ENCODE data around the gene DDX41.

DDX41 gene

DNA sequence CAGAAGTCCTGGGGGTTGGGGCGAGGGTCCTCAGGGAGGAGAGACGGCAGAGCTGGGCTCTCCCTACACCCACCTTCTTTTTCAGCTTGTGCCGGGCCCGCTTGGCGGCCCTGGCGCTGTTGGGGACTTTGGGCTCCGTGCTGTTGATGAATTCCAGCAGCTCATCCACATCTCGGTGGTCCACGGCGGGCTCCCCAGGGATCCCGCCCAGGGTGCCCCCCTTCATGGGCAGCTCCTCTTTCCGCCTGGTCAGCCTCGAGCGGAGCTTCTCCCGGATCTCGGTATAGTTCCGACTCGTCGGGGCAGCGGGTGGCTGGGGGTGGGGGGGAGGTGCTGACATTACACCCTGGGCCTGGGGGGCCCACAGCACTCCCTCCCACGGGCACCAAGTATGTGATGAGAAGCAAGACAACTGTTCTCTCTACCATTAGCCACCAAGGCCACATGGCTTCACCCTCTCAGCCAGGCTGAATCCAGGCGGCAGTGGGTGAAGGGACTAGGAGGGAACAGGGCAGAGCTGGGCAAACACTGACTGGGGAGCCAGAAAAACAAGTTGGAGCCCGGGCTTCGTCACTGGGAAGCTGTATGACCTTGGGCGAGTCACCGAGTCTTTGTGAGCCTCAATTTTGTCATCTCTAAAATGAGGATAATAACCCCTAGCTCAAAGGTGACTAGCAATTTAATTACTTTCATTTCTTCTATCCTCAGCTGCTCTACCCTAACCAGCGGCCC, 14.6 kb upstream of the DDX41 start:
- Histone ChIP-seq H3K4me3 (ENCODE audit: low read depth in 1 of 2, low read length in 2 of 2) (no peak overlapping the region), H3K36me3 (ENCODE audit: insufficient read depth, low read length) (peaks cover 87% of the 10 kb centered on the region), H4K20me1 (ENCODE audit: insufficient read depth, low read length) (peaks cover 20% of the 10 kb centered on the region), H3K4me2 (ENCODE audit: insufficient read depth, low read length) (no peak overlapping the region), H3K9me3 (ENCODE audit: insufficient read depth, low read length, severe bottlenecking) (no peaks in the 10 kb centered on the region), H2AFZ (ENCODE audit: low read depth, low read length) (no peak overlapping the region), H3K27me3 (ENCODE audit: insufficient read depth, low read length, poor library complexity) (no peaks in the 10 kb centered on the region), H3K9ac (ENCODE audit: low read depth, low read length) (no peak overlapping the region), H3K4me1 (ENCODE audit: insufficient read depth, low read length) (no peaks in the 10 kb centered on the region), H3K27ac (ENCODE audit: low read length) (no peak overlapping the region), H3K79me2 (ENCODE audit: insufficient read depth, low read length) (peaks cover 6% of the 10 kb centered on the region; the same call in 1 of the 2 replicates)
- ATAC-seq (ENCODE audit: insufficient read depth, low read depth) (no peak), DNase-seq (no peak)
- TF ChIP-seq, protein P1, sequence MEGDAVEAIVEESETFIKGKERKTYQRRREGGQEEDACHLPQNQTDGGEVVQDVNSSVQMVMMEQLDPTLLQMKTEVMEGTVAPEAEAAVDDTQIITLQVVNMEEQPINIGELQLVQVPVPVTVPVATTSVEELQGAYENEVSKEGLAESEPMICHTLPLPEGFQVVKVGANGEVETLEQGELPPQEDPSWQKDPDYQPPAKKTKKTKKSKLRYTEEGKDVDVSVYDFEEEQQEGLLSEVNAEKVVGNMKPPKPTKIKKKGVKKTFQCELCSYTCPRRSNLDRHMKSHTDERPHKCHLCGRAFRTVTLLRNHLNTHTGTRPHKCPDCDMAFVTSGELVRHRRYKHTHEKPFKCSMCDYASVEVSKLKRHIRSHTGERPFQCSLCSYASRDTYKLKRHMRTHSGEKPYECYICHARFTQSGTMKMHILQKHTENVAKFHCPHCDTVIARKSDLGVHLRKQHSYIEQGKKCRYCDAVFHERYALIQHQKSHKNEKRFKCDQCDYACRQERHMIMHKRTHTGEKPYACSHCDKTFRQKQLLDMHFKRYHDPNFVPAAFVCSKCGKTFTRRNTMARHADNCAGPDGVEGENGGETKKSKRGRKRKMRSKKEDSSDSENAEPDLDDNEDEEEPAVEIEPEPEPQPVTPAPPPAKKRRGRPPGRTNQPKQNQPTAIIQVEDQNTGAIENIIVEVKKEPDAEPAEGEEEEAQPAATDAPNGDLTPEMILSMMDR (IDR thresholded peaks at IDR 0.05; ENCODE audit: borderline replicate concordance, extremely low read depth, low read length, poor library complexity, severe bottlenecking), result no peak
- no peak for TF ChIP-seq EZH2 (IDR thresholded peaks at IDR 0.05; ENCODE audit: borderline replicate concordance, low read depth, low read length, severe bottlenecking)

DNA sequence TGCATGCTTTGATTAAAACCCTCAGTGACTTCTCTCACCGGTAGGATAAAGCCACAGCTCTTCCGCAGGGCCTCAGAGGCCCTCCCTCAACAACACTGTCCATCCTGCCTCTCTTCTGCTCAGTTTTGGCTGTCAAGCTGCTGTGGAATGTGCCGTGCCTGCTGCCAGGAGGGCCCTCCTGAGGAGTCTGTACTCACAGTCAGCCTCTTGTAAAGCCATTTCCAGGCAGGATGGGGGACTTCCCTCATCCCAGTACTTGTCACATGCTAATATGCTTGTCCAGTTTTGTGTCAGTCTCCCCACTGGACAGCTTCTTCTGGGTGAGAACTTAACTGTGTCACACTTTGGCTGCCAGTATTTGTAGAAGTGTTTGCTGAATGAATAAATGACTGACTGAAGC, 13.9 kb upstream of the DDX41 start:
- TF ChIP-seq, protein P1 (IDR thresholded peaks at IDR 0.05; ENCODE audit: borderline replicate concordance, extremely low read depth, low read length, poor library complexity, severe bottlenecking), result no peak
- TF ChIP-seq EZH2 (IDR thresholded peaks at IDR 0.05; ENCODE audit: borderline replicate concordance, low read depth, low read length, severe bottlenecking), result no peak
- peaks cover 25% of the 10 kb centered on the region for H4K20me1 ChIP-seq (ENCODE audit: insufficient read depth, low read length)
- no peak overlapping the region for H3K9ac ChIP-seq (ENCODE audit: low read depth, low read length)
- no peak for DNase-seq
- H3K27ac ChIP-seq (ENCODE audit: low read length), result no peak overlapping the region
- H3K79me2 ChIP-seq (ENCODE audit: insufficient read depth, low read length), result peaks cover 6% of the 10 kb centered on the region; the same call in 1 of the 2 replicates
- H3K4me2 ChIP-seq (ENCODE audit: insufficient read depth, low read length), result no peak overlapping the region
- no peaks in the 10 kb centered on the region for H3K4me1 ChIP-seq (ENCODE audit: insufficient read depth, low read length)
- H2AFZ ChIP-seq (ENCODE audit: low read depth, low read length), result no peak overlapping the region
- H3K36me3 ChIP-seq (ENCODE audit: insufficient read depth, low read length), result peaks cover 89% of the 10 kb centered on the region
- H3K4me3 ChIP-seq (ENCODE audit: low read depth in 1 of 2, low read length in 2 of 2), result no peak overlapping the region
- no peaks in the 10 kb centered on the region for H3K9me3 ChIP-seq (ENCODE audit: insufficient read depth, low read length, severe bottlenecking)
- no peaks in the 10 kb centered on the region for H3K27me3 ChIP-seq (ENCODE audit: insufficient read depth, low read length, poor library complexity)
- ATAC-seq (ENCODE audit: insufficient read depth, low read depth), result no peak

DNA sequence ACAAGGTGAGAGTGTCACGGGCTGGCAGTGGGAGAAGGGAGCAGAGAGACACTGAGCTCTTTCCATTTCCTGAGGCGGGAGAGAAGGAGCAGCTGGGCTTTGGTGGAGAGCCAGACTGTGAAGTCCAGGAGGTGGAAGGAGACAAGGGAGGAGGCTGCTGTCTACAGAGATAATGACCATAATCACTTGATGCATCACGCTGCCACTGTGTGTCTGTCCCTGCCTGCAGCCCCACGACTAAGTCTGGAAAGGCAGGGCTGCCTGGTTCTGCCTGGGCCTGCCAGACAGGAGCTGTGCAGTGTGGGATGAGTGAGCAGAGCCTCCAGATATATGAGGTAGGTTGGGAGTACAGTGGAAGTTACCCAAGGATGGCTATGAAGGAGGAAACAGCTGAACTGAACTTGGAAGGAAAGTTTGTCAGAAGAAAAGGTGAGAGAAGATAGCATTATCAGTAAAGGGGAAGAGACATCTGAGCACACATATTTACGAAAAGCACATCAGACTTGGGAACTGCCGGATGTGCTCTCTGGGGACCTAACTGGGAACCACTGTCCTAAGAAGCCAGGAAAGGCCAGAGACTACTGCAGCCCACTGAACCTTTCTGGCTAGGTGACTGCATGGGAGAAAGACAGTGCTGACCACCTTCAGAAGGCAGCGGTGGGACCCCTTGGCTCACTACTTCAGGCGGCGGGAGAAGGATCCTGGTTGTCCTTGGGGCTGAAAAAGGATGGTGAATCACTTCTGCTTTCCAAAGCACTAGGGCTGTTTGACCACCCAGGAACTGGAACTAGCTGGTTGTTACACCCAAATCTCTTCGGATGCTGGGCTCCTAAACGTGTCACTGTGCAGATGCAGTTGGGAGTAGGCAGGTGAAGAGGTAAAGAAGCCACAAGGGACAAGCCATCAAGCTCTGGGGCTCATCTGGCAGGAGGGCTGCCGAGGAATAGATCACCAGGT, 12.8 kb upstream of the DDX41 start:
- Histone ChIP-seq H3K27ac (ENCODE audit: low read length) (no peak overlapping the region), H3K4me1 (ENCODE audit: insufficient read depth, low read length) (no peaks in the 10 kb centered on the region), H3K27me3 (ENCODE audit: insufficient read depth, low read length, poor library complexity) (no peaks in the 10 kb centered on the region), H3K4me2 (ENCODE audit: insufficient read depth, low read length) (no peak overlapping the region), H2AFZ (ENCODE audit: low read depth, low read length) (no peak overlapping the region), H3K4me3 (ENCODE audit: low read depth in 1 of 2, low read length in 2 of 2) (no peak overlapping the region), H3K9me3 (ENCODE audit: insufficient read depth, low read length, severe bottlenecking) (no peaks in the 10 kb centered on the region), H3K9ac (ENCODE audit: low read depth, low read length) (no peak overlapping the region), H4K20me1 (ENCODE audit: insufficient read depth, low read length) (peaks cover 32% of the 10 kb centered on the region), H3K36me3 (ENCODE audit: insufficient read depth, low read length) (peaks cover 89% of the 10 kb centered on the region), H3K79me2 (ENCODE audit: insufficient read depth, low read length) (0 out of 2 replicates have a peak, but pooled peaks cover 4% of the 10 kb centered on the region)
- no peak for TF ChIP-seq EZH2 (IDR thresholded peaks at IDR 0.05; ENCODE audit: borderline replicate concordance, low read depth, low read length, severe bottlenecking)
- TF ChIP-seq, protein P1 (IDR thresholded peaks at IDR 0.05; ENCODE audit: borderline replicate concordance, extremely low read depth, low read length, poor library complexity, severe bottlenecking), result no peak
- DNase-seq (no peak), ATAC-seq (ENCODE audit: insufficient read depth, low read depth) (no peak)

All from DND-41 (cell line).